WTC11 (cell line): ENCODE measurements around the gene CPT1A. TPM values are rescaled to one million over a fixed set of nuclear protein-coding genes. Genes with fewer than 3 reads are reported as not detected.

Source experiments
- ATAC-seq: fragments of 200-7000 bp; cut with Tn5 transposase; 2 replicates; pipeline ENCODE4 v1.10.0; 2021; ENCODE audit warnings: mild to moderate bottlenecking, moderate library complexity
- CTCF ChIA-PET: fragments of 300-600 bp; sonication (Branson Sonifier 250); formaldehyde crosslinking; loops from one replicate; lab custom pipeline; 2021; ENCODE audit warnings: antibody characterized with exemption; lab: Charles Lee
- POLR2A ChIA-PET: fragments of 350-600 bp; sonication (Branson Sonifier 250); formaldehyde crosslinking; loops from one replicate; lab custom pipeline; 2021; ENCODE audit warnings: antibody characterized with exemption; lab: Charles Lee
- DNase-seq: peaks from one replicate; pipeline ENCODE4 v3.0.0; 2021; ENCODE audit warnings: low spot score
- H3K27ac Mint-ChIP-seq: 2 replicates; pipeline ENCODE4 v1.8.0; 2021; ENCODE audit warnings: mixed read lengths
- H3K27me3 Mint-ChIP-seq: 2 replicates; pipeline ENCODE4 v1.8.0; 2021; ENCODE audit warnings: low read depth, mild to moderate bottlenecking, moderate library complexity, mixed read lengths
- H3K36me3 Mint-ChIP-seq: 2 replicates; pipeline ENCODE4 v1.8.0; 2021; ENCODE audit warnings: mixed read lengths
- H3K4me1 Mint-ChIP-seq: 2 replicates; pipeline ENCODE4 v1.8.0; 2022; ENCODE audit warnings: mixed read lengths
- H3K4me3 Mint-ChIP-seq: 2 replicates; pipeline ENCODE4 v1.8.0; 2021; ENCODE audit warnings: mild to moderate bottlenecking, moderate library complexity, mixed read lengths
- H3K9me3 Mint-ChIP-seq: 2 replicates; pipeline ENCODE4 v1.8.0; 2021; ENCODE audit warnings: mixed read lengths
- ARID4B ChIP-seq: sonication (generic); formaldehyde crosslinking; IDR thresholded peaks from 2 replicates; pipeline ENCODE4 v1.8.0; 2023; ENCODE audit warnings: missing genetic modification reagents, mild to moderate bottlenecking, borderline replicate concordance
- CREM ChIP-seq: sonication (generic); formaldehyde crosslinking; IDR thresholded peaks from 2 replicates; pipeline ENCODE4 v1.8.1; 2022; ENCODE audit warnings: mild to moderate bottlenecking, missing genetic modification reagents, moderate library complexity
- E2F1 ChIP-seq: sonication (generic); formaldehyde crosslinking; IDR thresholded peaks from 2 replicates; pipeline ENCODE4 v1.8.0; 2022; ENCODE audit warnings: mild to moderate bottlenecking, missing genetic modification reagents
- ETV6 ChIP-seq: sonication (generic); formaldehyde crosslinking; IDR thresholded peaks from 2 replicates; pipeline ENCODE4 v1.8.1; 2022; ENCODE audit warnings: mild to moderate bottlenecking, missing genetic modification reagents
- FOXK1 ChIP-seq: sonication (generic); formaldehyde crosslinking; IDR thresholded peaks from 2 replicates; pipeline ENCODE4 v1.8.0; 2022; ENCODE audit warnings: mild to moderate bottlenecking, moderate library complexity, missing genetic modification reagents
- FOXP1 ChIP-seq: sonication (generic); formaldehyde crosslinking; IDR thresholded peaks from 2 replicates; pipeline ENCODE4 v1.8.0; 2022; ENCODE audit warnings: missing genetic modification reagents, mild to moderate bottlenecking, moderate library complexity, borderline replicate concordance
- NR3C1 ChIP-seq: sonication (generic); formaldehyde crosslinking; conservative IDR thresholded peaks from 2 replicates; pipeline ENCODE4 v1.8.1; 2023; ENCODE audit warnings: low read depth, mild to moderate bottlenecking, missing genetic modification reagents
- PRRX2 ChIP-seq: fragments of 250-450 bp; sonication (Bioruptor Pico); IDR thresholded peaks from 2 replicates; pipeline ENCODE4 v1.8.0; 2021; ENCODE audit warnings: mild to moderate bottlenecking
- TCF7 ChIP-seq: sonication (generic); formaldehyde crosslinking; IDR thresholded peaks from 2 replicates; pipeline ENCODE4 v1.8.0; 2022; ENCODE audit warnings: mild to moderate bottlenecking, low read depth, missing genetic modification reagents, moderate library complexity
- USF2 ChIP-seq: sonication (generic); formaldehyde crosslinking; IDR thresholded peaks from 2 replicates; pipeline ENCODE4 v1.8.1; 2023; ENCODE audit warnings: mild to moderate bottlenecking, missing genetic modification reagents, moderate library complexity
- ZNF317 ChIP-seq: sonication (generic); formaldehyde crosslinking; IDR thresholded peaks from 2 replicates; pipeline ENCODE4 v1.8.1; 2023; ENCODE audit warnings: low read depth, mild to moderate bottlenecking, moderate library complexity, missing genetic modification reagents, borderline replicate concordance
- ZNF671 ChIP-seq: fragments of 250-450 bp; sonication (Bioruptor Pico); IDR thresholded peaks from 2 replicates; pipeline ENCODE4 v1.8.0; 2021; ENCODE audit warnings: mild to moderate bottlenecking
- total RNA-seq: library from RNA; stranded (reverse); gene quantifications from 3 replicates; pipeline ENCODE4 v1.2.3, GENCODE V29; 2021
- TF ChIP-seq, protein P1 (sequence below): fragments of 250-450 bp; sonication (Bioruptor Pico); IDR thresholded peaks from 2 replicates; pipeline ENCODE4 v1.9.0; 2021; ENCODE audit warnings: mild to moderate bottlenecking

CPT1A gene
- total RNA-seq, 1 experiment from 2014 or later: 28.1 TPM

DNA sequence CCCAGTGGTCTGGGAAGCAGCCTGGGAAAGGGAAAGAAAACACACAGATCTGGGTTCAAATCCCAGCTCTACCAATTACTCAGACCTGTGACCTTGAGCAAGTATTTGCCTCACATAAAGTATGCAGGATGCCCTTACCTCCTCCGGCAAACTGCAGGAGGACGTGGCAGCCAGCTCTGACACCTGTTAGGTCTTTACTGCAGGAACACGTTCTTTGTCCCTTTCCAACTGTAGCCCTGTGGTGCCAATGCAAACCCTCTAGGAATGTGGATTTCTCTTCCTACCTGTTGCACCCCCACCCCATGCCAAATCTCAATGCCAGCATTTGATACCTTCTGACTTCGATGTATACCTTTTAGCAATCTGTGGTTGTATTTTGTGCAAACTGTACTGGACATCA is 6.0 kb downstream of the CPT1A start (continued):
- no peak for TF ChIP-seq NR3C1 (CRISPR knock-in tag)
- TF ChIP-seq TCF7 (CRISPR knock-in tag): no peak

GRCh38 chr11:68835328-68835727 is 6.4 kb downstream of the CPT1A start:
- H3K36me3 Mint-ChIP-seq: no peaks in the 10 kb centered on the region
- CTCF ChIA-PET: interaction anchor here (2.1 to 2.4 kb wide), 2 partner anchors 37 to 55 kb away, joined by 5 to 7 read pairs; no protein-coding TSS in a partner anchor

GRCh38 chr11:68832476-68833181 is 9.1 kb downstream of the CPT1A start:
- no peaks in the 10 kb centered on the region for H3K36me3 Mint-ChIP-seq
- DNase-seq (no peak), ATAC-seq (no peak)
- ChIA-PET CTCF (interaction anchor here (1.0 to 1.1 kb wide), 3 partner anchors 11 to 34 kb away, joined by 3 to 6 read pairs (median 4); no protein-coding TSS in a partner anchor), POLR2A (no interaction called here)
- peaks cover 44% of the 10 kb centered on the region for H3K4me1 Mint-ChIP-seq
- peak overlapping the region; percentile 80; the same call in 1 of the 2 replicates for H3K27ac Mint-ChIP-seq
- H3K4me3 Mint-ChIP-seq: no peak overlapping the region
- peaks cover 6% of the 10 kb centered on the region for H3K27me3 Mint-ChIP-seq
- no peak for TF ChIP-seq ARID4B (CRISPR knock-in tag)
- TF ChIP-seq, protein P1, sequence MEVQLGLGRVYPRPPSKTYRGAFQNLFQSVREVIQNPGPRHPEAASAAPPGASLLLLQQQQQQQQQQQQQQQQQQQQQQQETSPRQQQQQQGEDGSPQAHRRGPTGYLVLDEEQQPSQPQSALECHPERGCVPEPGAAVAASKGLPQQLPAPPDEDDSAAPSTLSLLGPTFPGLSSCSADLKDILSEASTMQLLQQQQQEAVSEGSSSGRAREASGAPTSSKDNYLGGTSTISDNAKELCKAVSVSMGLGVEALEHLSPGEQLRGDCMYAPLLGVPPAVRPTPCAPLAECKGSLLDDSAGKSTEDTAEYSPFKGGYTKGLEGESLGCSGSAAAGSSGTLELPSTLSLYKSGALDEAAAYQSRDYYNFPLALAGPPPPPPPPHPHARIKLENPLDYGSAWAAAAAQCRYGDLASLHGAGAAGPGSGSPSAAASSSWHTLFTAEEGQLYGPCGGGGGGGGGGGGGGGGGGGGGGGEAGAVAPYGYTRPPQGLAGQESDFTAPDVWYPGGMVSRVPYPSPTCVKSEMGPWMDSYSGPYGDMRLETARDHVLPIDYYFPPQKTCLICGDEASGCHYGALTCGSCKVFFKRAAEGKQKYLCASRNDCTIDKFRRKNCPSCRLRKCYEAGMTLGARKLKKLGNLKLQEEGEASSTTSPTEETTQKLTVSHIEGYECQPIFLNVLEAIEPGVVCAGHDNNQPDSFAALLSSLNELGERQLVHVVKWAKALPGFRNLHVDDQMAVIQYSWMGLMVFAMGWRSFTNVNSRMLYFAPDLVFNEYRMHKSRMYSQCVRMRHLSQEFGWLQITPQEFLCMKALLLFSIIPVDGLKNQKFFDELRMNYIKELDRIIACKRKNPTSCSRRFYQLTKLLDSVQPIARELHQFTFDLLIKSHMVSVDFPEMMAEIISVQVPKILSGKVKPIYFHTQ (CRISPR knock-in tag): no peak
- TF ChIP-seq ETV6: no peak
- TF ChIP-seq FOXK1 (CRISPR knock-in tag): no peak
- TF ChIP-seq E2F1 (CRISPR knock-in tag): no peak
- TF ChIP-seq ZNF317 (CRISPR knock-in tag): no peak
- no peak for TF ChIP-seq CREM (CRISPR knock-in tag)
- TF ChIP-seq PRRX2 (CRISPR knock-in tag): no peak
- TF ChIP-seq ZNF671 (CRISPR knock-in tag): no peak
- no peaks in the 10 kb centered on the region for H3K9me3 Mint-ChIP-seq

More at GRCh38 chr11:68835328-68835727, 6.4 kb downstream of the CPT1A start:
- DNase-seq (no peak), ATAC-seq (no peak)
- no peak overlapping the region for H3K4me3 Mint-ChIP-seq
- peaks cover 47% of the 10 kb centered on the region for H3K4me1 Mint-ChIP-seq
- H3K27ac Mint-ChIP-seq: no peak overlapping the region
- no peaks in the 10 kb centered on the region for H3K9me3 Mint-ChIP-seq
- peaks cover 20% of the 10 kb centered on the region for H3K27me3 Mint-ChIP-seq
- TF ChIP-seq USF2 (CRISPR knock-in tag): no peak
- no peak for TF ChIP-seq FOXP1 (CRISPR knock-in tag)
- TF ChIP-seq, all 79 proteins: peak for 0
- POLR2A ChIA-PET: interaction anchor here (0.6 kb wide), 1 partner anchor 19 kb away, joined by 3 read pairs; no protein-coding TSS in a partner anchor
